ENCODE measurements around the gene DDIT3. TPM values are rescaled to one million over a fixed set of nuclear protein-coding genes. Genes with fewer than 3 reads are reported as not detected.

The DDIT3 gene
- total RNA-seq, 1 experiment from 2014 or later = 84.7 TPM

DNA sequence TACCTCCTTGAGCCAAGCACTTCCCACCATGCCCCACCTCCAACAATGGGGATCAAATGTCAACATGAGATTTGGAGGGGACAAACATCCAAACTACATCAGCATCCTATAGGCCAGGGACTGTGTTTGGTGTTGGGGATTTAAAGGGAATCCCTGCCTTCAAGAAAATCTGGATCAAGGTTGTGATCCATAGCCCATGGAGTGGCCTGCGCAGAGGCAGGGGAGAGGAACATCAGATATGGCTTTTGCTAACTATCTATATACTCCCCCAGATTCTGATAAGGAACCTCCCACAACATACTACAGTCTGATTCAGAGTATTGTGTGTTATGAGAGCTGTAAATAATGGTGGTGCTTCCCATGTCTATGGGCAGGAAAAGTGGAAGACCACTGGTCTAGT lies 34.6 kb upstream of the DDIT3 start:
- Histone ChIP-seq H3K36me3 (ENCODE audit: control insufficient read depth in 1 of 2, insufficient read depth in 2 of 2, low read length in 2 of 2) (no peaks in the 10 kb centered on the region), H3K27me3 (ENCODE audit: insufficient read depth, low read length) (no peaks in the 10 kb centered on the region), H3K9me3 (ENCODE audit: control insufficient read depth in 1 of 2, insufficient read depth in 1 of 2, low read depth in 1 of 2, low read length in 2 of 2) (no peaks in the 10 kb centered on the region), H3K9ac (ENCODE audit: low read length) (no peak overlapping the region), H3K4me2 (ENCODE audit: low read length) (no peak overlapping the region), H3K27ac (ENCODE audit: low read depth, low read length) (no peak overlapping the region), H4K20me1 (ENCODE audit: insufficient read depth) (no peaks in the 10 kb centered on the region), H2AFZ (ENCODE audit: low read depth, low read length, poor library complexity, severe bottlenecking) (no peak overlapping the region), H3K4me1 (ENCODE audit: control insufficient read depth in 1 of 2, insufficient read depth in 2 of 2, low read length in 2 of 2) (peaks cover 3 to 23% of the 10 kb centered on the region in 2 experiments; a peak in 3 of 4 replicates), H3K4me3 (replicated peaks in 1 of 2; ENCODE audit: low read depth in 1 of 2, low read length in 2 of 2) (no peak overlapping the region), H3K79me2 (ENCODE audit: insufficient read depth, low read length) (no peaks in the 10 kb centered on the region), H3K9me2 (ENCODE audit: insufficient read depth) (no peaks in the 10 kb centered on the region)
- DNase-seq (ENCODE audit: low read depth, low spot score) (no peak), ATAC-seq (no peak)
- intact Hi-C loops (cut with micrococcal nuclease) = no loop called here
- RAD21 ChIA-PET (ENCODE audit: low non-redundant PET in 1 of 2, low total read pairs in 2 of 2, uncharacterized antibody in 2 of 2, unreplicated experiment in 2 of 2) = no interaction called here
- TF ChIP-seq CBX3 (IDR thresholded peaks at IDR 0.05; ENCODE audit: low read depth) = no peak
- TF ChIP-seq RAD21 (IDR thresholded peaks at IDR 0.05; ENCODE audit: low read depth) = no peak
- TF ChIP-seq, protein P1, sequence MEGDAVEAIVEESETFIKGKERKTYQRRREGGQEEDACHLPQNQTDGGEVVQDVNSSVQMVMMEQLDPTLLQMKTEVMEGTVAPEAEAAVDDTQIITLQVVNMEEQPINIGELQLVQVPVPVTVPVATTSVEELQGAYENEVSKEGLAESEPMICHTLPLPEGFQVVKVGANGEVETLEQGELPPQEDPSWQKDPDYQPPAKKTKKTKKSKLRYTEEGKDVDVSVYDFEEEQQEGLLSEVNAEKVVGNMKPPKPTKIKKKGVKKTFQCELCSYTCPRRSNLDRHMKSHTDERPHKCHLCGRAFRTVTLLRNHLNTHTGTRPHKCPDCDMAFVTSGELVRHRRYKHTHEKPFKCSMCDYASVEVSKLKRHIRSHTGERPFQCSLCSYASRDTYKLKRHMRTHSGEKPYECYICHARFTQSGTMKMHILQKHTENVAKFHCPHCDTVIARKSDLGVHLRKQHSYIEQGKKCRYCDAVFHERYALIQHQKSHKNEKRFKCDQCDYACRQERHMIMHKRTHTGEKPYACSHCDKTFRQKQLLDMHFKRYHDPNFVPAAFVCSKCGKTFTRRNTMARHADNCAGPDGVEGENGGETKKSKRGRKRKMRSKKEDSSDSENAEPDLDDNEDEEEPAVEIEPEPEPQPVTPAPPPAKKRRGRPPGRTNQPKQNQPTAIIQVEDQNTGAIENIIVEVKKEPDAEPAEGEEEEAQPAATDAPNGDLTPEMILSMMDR (IDR thresholded peaks at IDR 0.05 in 2 of 3, conservative IDR thresholded peaks at IDR 0.05 in 1 of 3; ENCODE audit: borderline replicate concordance in 1 of 3, insufficient read depth in 1 of 3, low read depth in 2 of 3, low read length in 2 of 3) = no peak
- TF ChIP-seq SIN3A (IDR thresholded peaks at IDR 0.05; ENCODE audit: low read depth) = no peak
- TF ChIP-seq, protein P2, sequence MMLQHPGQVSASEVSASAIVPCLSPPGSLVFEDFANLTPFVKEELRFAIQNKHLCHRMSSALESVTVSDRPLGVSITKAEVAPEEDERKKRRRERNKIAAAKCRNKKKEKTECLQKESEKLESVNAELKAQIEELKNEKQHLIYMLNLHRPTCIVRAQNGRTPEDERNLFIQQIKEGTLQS (IDR thresholded peaks at IDR 0.05) = no peak
- TF ChIP-seq, protein P3, sequence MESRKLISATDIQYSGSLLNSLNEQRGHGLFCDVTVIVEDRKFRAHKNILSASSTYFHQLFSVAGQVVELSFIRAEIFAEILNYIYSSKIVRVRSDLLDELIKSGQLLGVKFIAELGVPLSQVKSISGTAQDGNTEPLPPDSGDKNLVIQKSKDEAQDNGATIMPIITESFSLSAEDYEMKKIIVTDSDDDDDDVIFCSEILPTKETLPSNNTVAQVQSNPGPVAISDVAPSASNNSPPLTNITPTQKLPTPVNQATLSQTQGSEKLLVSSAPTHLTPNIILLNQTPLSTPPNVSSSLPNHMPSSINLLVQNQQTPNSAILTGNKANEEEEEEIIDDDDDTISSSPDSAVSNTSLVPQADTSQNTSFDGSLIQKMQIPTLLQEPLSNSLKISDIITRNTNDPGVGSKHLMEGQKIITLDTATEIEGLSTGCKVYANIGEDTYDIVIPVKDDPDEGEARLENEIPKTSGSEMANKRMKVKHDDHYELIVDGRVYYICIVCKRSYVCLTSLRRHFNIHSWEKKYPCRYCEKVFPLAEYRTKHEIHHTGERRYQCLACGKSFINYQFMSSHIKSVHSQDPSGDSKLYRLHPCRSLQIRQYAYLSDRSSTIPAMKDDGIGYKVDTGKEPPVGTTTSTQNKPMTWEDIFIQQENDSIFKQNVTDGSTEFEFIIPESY (IDR thresholded peaks at IDR 0.05; ENCODE audit: extremely low read depth, insufficient replicate concordance, low read length) = no peak
- no peak for TF ChIP-seq YY1 (IDR thresholded peaks at IDR 0.05; ENCODE audit: extremely low read depth, insufficient replicate concordance, low read depth, low read length)
- TF ChIP-seq JUND (IDR thresholded peaks at IDR 0.05) = no peak
- TF ChIP-seq, protein P4, sequence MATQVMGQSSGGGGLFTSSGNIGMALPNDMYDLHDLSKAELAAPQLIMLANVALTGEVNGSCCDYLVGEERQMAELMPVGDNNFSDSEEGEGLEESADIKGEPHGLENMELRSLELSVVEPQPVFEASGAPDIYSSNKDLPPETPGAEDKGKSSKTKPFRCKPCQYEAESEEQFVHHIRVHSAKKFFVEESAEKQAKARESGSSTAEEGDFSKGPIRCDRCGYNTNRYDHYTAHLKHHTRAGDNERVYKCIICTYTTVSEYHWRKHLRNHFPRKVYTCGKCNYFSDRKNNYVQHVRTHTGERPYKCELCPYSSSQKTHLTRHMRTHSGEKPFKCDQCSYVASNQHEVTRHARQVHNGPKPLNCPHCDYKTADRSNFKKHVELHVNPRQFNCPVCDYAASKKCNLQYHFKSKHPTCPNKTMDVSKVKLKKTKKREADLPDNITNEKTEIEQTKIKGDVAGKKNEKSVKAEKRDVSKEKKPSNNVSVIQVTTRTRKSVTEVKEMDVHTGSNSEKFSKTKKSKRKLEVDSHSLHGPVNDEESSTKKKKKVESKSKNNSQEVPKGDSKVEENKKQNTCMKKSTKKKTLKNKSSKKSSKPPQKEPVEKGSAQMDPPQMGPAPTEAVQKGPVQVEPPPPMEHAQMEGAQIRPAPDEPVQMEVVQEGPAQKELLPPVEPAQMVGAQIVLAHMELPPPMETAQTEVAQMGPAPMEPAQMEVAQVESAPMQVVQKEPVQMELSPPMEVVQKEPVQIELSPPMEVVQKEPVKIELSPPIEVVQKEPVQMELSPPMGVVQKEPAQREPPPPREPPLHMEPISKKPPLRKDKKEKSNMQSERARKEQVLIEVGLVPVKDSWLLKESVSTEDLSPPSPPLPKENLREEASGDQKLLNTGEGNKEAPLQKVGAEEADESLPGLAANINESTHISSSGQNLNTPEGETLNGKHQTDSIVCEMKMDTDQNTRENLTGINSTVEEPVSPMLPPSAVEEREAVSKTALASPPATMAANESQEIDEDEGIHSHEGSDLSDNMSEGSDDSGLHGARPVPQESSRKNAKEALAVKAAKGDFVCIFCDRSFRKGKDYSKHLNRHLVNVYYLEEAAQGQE (IDR thresholded peaks at IDR 0.05; ENCODE audit: low read depth) = no peak
- POLR2A ChIA-PET = no interaction called here
- BruUV-seq (replicated peaks) = no TSS peak
- CTCF ChIA-PET = no interaction called here

All from HCT116 (cell line).